SK-MEL-5 (cell line): ENCODE measurements around the gene ZBTB44. TPM values are rescaled to one million over a fixed set of nuclear protein-coding genes. Genes with fewer than 3 reads are reported as not detected.
"Not testable (repeated sequence)": the region's sequence is repeated elsewhere in the genome, so short reads cannot be mapped to it uniquely, and the experiment has no call there.

Source experiments
- DNase-seq: peaks from one replicate; pipeline ENCODE4 v3.0.0-alpha.2; 2016; ENCODE audit warnings: low read depth, low spot score
- in situ Hi-C: cut with HindIII; loops from 2 replicates; pipeline ENCODE4 v1.10.0; 2016; ENCODE audit warnings: low sequenced_read_pairs, high pct_unique_total_duplicates, low pct_unique_long_range_greater_than_20kb
- total RNA-seq: library from RNA; depleted of rRNA; stranded (reverse); fragments of >200 nt; shearing (Covaris generic); gene quantifications from 2 replicates; pipeline ENCODE4 v1.2.3, GENCODE V29; 2014

ZBTB44 gene
- total RNA-seq, 1 experiment from 2014 or later, result 19.7 TPM

DNA sequence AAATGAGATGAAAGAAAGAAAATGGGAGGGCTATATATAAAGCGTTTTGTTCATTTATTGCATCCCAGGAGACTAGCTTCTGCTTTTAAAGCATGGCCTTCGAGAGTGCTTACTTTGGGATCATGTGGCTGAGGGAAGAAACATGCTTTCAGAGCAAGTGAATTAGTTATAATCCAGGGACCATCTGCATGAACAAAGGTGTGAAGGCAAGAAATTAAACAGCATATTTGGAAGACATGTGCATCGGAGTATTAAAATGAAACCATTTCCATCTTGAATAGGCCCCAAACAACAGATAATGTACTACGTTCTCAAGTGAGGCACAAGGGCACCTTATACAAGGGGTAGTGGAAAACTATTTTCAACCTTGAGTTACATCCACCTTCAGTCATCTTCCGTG, 51.4 kb downstream of the ZBTB44 start:
- in situ Hi-C loops, result no loop called here
- no peak for DNase-seq

DNA sequence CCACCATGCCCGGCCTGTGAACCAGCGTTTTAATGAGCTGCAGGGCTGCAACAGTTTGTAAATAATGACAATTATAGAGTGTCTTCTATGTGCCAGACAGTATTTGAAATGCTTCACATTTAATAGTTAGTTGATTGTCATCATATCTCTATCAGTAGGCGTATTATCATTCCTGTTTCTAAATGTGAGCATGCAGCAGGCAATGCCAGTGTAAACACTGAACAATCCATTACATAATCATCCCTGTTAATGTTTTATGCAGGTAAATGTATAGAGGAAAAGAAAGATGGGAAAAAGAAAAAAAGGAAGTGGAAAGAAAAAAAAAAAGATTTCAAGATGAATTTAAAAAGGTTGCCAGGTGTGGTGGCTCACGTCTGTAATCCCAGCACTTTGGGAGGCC, 52.3 kb downstream of the ZBTB44 start:
- in situ Hi-C loops, result no loop called here

DNA sequence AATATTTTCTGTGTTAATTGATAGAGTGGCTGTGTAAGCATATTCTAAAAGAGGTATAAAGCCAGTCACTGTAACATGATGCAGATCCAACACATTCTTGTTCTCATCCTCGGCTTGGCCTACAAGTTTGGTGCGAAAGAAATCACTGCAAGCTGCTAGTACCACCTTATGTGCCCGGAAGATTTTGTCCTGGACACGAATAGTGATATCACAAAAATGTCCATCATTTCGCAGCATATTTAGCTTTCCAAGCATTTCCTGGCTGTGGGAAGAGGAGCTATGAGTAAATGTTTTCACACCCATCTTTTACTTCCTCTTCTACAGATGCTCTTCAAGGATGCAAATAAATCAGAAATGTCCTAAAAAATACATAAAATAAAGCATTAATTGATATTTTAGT, 53.1 kb downstream of the ZBTB44 start:
- in situ Hi-C loops, result no loop called here
- no peak for DNase-seq

More for the DNA sequence above, 52.3 kb downstream of the ZBTB44 start:
- DNase-seq, result no peak

DNA sequence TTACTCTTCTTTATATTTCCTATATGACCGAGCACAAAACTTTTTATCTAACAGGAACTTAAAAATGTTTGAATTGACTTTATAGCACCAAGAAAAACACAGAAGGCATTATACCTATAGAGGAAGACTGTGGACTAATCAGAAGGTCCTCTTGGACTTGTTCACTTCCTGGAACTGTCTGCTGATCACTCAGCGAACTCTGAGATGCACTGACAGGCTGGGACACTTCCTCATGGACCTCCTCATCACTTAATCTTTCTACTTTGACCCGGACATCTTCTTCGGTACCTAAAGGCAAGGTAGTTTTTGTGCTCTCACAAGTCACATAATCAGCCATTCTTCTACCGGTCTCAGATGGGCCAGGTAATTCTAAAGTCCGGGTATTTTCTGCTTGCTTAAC, 54.0 kb downstream of the ZBTB44 start:
- DNase-seq, result no peak
- in situ Hi-C loops, result no loop called here

DNA sequence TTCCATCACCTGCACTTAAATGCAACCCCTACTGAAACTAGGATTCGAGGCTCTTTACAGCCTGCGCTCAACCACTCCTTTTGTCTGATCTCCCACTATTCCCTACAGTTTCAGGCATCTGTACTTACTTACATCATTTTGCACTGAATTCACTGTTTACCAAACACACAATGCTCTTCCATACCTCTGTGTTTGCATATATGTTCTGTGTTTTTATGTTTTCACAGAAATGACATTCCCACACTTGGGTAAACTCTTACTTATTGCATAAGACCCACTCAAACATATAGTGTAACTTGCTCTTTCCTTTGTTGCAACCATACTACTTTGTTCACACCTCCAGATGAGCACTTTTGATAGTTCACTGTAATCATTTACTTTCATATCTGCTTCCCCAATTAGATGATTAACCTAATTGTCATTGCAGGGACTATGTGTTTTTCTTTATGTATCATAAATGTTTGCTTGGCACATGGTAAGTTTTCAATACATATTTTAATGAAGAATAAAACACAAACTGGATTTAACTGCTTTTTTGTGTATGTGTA, 54.6 kb downstream of the ZBTB44 start:
- in situ Hi-C loops, result no loop called here
- DNase-seq, result no peak

DNA sequence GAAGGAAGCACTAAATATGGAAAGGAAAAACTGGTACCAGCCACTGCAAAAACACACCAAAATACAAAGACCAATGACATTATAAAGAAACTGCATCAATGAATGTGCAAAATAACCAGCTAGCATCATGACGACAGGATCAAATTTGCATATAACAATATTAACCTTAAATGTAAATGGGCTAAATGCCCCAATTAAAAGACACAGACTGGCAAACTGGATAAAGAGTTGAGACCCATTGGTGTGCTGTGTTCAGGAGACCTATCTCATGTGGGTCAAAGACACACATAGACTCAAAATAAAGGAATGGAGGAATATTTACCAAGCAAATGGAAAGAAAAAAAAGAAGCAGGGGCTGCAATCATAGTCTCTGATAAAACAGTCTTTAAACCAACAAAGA, 63.0 kb downstream of the ZBTB44 start:
- in situ Hi-C loops, DNase-seq: not testable (repeated sequence)

DNA sequence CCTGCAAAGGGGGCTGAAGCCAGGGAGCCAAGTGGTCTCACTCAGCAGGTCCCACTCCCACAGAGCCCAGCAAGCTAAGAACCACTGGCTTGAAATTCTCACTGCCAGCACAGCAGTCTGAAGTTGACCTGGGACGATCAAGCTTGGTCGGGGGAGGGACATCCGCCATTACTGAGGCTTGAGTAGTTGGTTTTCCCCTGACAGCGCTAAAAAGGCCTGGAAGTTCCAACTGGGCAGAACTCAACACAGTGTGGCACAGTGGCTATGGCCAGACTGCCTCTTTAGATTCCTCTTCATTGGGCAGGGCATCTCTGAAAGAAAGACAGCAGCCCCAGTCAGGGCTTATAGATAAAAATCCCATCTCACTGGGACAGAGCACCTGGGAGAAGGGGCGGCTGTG, 64.8 kb downstream of the ZBTB44 start:
- DNase-seq, in situ Hi-C loops: not testable (repeated sequence)

DNA sequence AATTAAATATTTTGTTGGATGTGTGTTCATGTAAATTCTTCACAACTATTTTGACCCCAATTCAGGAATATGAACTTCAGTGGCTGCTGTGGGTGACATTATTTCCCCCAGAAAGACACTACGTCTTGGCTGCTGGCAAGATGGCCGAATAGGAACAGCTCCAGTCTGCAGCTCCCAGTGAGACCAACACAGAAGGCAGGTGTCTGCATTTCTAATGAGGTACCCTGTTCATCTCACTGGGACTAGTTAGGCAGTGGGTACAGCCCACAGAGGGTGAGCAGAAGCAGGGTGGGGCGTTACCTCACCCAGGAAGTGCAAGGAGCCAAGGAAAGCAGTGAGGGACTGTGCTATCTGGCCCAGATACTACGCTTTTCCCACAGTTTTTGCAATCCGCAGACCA, 65.3 kb downstream of the ZBTB44 start:
- DNase-seq, result no peak
- in situ Hi-C loops, result no loop called here

DNA sequence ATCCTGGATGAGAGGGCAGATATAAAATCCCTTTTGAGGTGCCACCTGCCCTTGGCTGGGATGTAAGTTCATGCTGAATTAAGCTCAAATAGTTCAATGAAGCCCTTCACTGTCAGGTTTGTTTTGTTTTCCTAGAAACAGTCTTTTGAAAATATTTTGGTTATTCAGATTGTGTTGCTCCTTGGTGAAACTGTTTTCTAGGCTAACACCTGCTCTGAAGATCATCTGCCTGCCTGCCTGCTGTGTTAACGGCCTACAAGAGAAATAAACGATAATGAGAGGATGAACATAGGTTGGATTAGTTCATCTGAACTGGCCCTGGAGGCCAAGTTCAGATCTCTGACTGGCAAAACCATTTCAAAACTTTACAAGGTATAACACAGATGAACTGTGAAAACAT, 67.4 kb downstream of the ZBTB44 start:
- in situ Hi-C loops, result no loop called here
- no peak for DNase-seq

DNA sequence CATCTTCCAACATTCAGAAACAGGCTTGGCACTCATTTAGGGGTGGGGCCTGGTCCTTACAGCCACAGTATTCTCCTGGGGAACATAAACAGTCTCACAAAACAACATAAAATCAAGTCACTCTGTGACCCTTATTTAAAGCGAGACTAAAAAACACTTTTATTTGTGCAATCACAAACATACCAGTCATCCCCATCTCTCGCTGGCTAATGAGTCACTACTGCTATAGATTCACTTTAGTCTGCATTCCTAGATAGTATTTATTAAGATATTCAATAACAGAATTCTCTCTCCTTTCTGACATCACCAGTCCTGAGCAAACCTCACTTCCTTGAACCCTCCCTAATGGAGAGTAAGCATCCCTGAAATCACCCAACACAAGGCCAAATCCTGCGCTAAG, 68.0 kb downstream of the ZBTB44 start:
- no peak for DNase-seq
- in situ Hi-C loops, result no loop called here

DNA sequence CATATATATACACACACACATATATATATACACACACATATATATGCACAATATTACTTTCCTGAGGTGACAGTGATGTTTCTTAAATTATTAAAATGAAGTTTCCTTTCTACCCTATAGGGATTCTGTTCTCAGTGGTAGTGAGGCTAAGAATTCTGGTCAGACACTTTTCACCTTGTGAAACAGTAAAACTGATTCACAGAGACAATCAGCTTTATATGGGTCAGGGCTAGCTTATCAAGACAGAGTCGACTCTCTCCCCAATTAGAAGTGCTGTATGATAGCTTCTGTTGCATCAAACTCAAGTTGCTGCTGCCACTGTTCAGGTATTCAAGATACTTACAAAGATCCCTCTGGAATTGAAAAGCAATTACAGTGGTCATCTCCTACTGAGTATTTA, 68.4 kb downstream of the ZBTB44 start:
- in situ Hi-C loops, result no loop called here
- no peak for DNase-seq

DNA sequence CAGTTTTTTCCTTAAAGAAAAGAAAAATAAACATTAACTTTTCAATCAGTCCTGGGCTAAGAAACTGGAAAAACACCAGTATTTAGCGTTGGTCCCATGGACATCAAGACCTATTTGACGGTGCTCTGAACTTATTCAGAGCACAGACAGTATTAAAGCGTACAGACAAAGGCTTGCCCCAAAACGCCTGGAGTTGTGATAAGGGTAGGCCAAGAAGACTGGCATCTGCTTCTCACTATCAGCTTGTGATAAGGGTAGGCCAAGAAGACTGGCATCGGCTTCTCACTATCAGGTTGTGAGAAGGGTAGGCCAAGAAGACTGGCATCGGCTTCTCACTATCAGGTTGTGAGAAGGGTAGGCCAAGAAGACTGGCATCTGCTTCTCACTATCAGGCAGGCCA, 69.3 kb downstream of the ZBTB44 start:
- in situ Hi-C loops, DNase-seq: not testable (repeated sequence)

DNA sequence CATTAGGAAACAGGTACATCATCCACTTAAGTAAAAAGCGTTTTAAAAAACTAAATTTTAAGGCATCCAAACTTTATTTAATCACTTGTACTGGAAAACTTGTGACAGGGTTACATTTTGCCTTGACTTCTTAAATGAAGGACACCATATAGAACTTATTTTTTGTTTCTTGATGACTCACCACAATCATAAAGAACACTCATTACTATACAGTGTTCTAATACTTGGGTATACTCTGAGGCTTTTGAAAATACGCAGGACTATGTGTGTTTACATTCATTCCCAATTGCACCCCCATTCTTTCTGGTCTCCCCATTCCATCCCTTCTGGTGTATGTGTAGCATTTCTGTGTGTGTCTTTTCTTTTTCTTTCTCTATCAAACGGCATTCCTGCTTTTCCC, 69.9 kb downstream of the ZBTB44 start:
- in situ Hi-C loops, result no loop called here

DNA sequence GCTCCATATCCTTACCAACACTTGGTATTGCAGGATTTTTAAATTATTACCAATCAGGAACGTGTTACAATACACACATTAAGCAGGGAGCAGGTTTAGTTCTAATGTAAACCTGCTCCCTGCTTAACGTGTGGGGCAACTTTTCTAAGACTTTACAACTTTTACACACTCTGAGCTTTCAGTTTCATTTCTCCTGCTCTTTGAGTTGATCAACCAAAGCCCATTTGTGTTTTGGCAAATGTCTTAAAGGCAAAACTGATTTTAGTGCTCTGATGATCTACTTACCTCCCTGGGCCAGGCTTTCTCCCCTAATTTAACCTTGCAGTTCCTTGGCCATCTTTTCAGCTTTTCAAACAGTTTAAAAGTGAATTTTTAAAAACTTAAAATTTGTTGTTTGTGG, 70.9 kb downstream of the ZBTB44 start:
- DNase-seq, result no peak
- in situ Hi-C loops, result no loop called here

More for the DNA sequence above, 69.9 kb downstream of the ZBTB44 start:
- DNase-seq, result no peak

DNA sequence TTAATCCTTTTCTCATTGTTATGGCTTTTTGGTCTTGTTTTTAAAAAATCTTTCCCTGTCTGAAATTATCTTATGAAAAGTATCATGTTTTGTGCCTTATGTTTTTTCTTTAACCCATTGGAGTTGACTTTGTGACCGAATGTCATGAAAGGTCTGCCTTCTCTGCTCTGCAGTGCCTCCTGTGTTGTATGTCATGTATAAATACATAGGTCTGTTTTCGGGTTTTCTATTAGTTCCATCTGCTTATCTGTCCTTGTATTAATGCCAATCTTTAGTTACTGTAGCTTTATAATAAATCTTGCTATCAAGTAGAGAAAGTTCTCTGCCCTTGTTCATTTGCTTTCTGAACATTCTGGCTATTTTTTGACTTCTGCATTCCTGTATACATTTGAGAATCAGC, 73.0 kb downstream of the ZBTB44 start:
- in situ Hi-C loops, result no loop called here
- no peak for DNase-seq

DNA sequence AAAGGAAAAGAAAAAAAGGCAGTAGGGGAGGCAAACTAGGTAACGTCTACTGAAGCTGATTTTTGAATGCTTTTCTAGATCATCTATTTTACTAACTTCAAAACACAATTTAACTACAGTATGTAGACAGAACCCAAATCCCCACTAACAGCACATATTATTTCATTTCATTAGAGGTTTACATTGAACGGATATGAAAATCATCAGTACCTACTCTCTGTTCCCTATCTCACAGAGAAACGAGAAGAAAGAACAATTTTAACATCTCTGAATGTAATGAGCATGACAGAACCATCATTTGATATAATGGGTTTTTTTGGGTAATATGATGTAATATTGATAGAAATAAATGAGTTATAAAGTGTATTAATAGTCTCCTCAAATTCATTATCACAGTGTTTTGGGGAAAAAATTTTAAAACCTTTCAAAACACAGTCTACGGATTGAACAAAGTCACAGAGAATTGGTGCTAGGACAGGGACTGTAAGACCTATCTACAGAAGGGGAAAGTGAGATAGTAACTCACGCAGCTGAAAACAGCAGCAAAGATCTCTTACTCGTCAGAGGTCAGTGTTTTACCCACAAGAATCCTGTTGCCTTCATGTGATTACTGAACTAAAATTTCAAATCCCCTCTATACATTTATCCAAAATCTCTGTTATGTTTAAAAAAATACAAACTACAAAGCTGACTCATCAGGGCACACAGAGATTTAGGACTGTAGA, 77.3 kb downstream of the ZBTB44 start:
- DNase-seq, result no peak
- in situ Hi-C loops, result no loop called here

DNA sequence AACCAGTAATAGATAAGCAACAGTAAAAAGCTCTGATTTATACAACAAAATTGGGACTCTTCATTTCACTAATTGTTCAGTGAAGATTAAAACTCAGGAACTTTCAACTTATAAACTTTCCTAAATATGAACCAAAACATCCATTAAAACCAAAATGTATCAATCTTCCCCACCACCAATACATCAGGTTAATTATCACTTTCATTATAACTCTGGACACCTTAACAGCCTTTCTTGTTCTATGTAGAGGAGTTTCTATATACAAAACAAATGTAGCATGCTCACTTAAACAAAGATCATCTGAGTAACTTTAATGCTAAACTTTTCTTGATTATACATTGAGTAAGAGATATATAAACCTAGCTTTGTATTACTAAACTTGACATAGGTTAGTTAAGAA, 80.4 kb downstream of the ZBTB44 start:
- no peak for DNase-seq
- in situ Hi-C loops, result no loop called here

DNA sequence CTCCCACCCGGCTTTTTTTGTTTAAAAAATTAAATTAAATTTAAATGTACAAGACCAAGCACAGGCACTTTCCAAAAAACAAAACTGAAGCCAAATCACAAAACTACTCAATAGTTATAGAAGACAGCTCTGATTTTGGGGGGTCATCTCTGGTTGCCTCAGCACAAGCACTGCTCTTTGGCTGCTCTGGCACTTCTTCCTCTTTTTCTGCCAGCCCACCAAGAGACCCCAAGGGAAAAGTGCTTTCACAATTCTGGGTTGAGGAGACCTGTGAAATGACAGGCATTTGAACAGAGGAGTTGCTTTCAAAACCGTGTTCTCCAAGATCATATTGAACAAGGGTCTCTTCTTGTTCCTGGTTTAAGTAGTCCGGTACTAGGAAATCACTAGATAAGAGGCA, 80.8 kb downstream of the ZBTB44 start:
- in situ Hi-C loops, DNase-seq: not testable (repeated sequence)

DNA sequence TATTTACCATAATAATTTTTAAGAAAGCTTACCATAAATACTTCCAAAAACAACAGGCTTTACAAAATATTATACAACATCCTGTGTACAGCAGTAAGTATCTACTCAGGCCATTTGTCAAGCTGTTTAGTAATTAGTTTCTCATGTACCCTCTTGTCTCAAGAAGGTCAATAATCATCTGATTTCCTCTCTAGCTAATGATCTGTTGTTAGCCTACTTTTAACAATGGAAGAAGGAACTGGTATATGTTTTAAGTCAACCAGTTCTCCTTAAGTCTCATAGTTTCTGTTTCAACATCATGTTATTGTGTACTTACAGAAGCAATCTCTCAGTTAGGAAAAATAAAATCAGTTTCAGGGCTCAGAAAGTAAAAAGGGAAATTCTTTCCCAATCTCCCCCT, 81.2 kb downstream of the ZBTB44 start:
- in situ Hi-C loops, DNase-seq: not testable (repeated sequence)
